ENCODE results near the gene APBA2. TPM values are rescaled to one million over a fixed set of nuclear protein-coding genes. Genes with fewer than 3 reads are reported as not detected.

APBA2 gene
- total and polyA plus RNA-seq, 2 donors from 2014 or later = 1.0 to 6.1 TPM

DNA sequence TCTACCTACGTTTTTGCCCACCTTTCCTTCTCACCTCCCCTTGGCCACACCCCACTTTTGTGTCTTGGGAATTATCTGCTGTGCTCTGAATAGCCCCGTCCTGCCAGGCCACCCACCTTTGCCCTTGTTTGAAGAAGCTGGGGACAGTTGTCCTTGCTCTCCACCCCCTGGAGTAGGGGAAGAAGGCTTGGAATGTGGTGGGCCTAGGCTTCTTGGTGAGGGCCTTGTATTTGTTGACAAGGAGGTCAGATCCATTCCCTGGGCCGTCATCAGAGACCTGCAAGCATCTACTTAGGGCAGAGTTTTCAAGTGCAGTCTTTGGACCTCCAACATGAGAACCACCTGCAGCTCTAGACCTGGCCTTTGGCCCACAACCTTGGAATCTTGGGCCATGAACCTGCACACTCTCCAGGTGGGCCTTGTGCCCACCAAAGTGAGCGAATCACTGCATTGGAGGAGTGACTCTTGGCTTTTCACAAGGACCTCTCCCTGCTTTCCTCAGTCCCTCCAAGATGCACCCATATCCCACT, 160.6 kb downstream of the APBA2 start:
- H3K4me3 ChIP-seq (ENCODE audit: low read length in 3 of 3) = no peak overlapping the region
- H3K4me1 ChIP-seq (ENCODE audit: control insufficient read depth in 2 of 3, insufficient read depth in 2 of 3, low read depth in 1 of 3, low read length in 3 of 3) = no peaks in the 10 kb centered on the region
- H3K36me3 ChIP-seq (ENCODE audit: control insufficient read depth in 2 of 3, insufficient read depth in 3 of 3, low read length in 3 of 3) = no peaks in the 10 kb centered on the region
- no peak for FAIRE-seq
- TF ChIP-seq, protein P1, sequence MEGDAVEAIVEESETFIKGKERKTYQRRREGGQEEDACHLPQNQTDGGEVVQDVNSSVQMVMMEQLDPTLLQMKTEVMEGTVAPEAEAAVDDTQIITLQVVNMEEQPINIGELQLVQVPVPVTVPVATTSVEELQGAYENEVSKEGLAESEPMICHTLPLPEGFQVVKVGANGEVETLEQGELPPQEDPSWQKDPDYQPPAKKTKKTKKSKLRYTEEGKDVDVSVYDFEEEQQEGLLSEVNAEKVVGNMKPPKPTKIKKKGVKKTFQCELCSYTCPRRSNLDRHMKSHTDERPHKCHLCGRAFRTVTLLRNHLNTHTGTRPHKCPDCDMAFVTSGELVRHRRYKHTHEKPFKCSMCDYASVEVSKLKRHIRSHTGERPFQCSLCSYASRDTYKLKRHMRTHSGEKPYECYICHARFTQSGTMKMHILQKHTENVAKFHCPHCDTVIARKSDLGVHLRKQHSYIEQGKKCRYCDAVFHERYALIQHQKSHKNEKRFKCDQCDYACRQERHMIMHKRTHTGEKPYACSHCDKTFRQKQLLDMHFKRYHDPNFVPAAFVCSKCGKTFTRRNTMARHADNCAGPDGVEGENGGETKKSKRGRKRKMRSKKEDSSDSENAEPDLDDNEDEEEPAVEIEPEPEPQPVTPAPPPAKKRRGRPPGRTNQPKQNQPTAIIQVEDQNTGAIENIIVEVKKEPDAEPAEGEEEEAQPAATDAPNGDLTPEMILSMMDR (IDR thresholded peaks at IDR 0.05; ENCODE audit: borderline replicate concordance, extremely low read depth, insufficient read depth) = no peak
- H3K27me3 ChIP-seq (ENCODE audit: control insufficient read depth, insufficient read depth, low read length) = no peaks in the 10 kb centered on the region
- no peaks in the 10 kb centered on the region for H3K9me3 ChIP-seq (ENCODE audit: control insufficient read depth in 2 of 3, insufficient read depth in 1 of 3, low read length in 3 of 3)
- H3K9ac ChIP-seq (ENCODE audit: low read length in 3 of 3) = no peak overlapping the region
- DNase-seq = no peak
- intact Hi-C loops (cut with DNase I) = no loop called here
- H3K27ac ChIP-seq (ENCODE audit: low read depth in 2 of 2, low read length in 2 of 2) = no peak overlapping the region

DNA sequence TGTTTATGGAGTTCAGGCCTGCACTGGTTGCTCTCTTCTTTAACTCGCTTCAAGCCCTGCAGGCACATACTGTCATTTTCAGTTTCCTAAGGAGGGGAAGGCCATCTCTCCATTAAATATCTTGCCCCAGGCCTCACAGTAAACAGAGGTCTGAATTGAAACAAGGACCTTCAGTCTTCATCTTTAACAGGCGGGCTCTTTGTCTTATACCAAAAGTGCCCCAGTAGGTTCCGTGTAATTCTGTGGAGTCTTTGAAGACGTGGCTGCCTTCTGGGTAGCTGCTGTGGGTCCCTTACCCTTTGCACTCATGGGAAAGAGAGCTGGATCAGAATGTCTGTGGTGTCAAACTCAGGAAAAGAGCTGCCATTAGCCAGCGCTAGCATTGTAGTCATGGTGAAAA, 161.2 kb downstream of the APBA2 start:
- H3K4me3 ChIP-seq (ENCODE audit: low read length in 3 of 3) = no peak overlapping the region
- TF ChIP-seq, protein P1 (IDR thresholded peaks at IDR 0.05; ENCODE audit: borderline replicate concordance, extremely low read depth, insufficient read depth) = no peak
- no peaks in the 10 kb centered on the region for H3K9me3 ChIP-seq (ENCODE audit: control insufficient read depth in 2 of 3, insufficient read depth in 1 of 3, low read length in 3 of 3)
- no peak overlapping the region for H3K9ac ChIP-seq (ENCODE audit: low read length in 3 of 3)
- no peak for DNase-seq
- intact Hi-C loops (cut with DNase I) = no loop called here
- H3K4me1 ChIP-seq (ENCODE audit: control insufficient read depth in 2 of 3, insufficient read depth in 2 of 3, low read depth in 1 of 3, low read length in 3 of 3) = no peaks in the 10 kb centered on the region
- H3K27me3 ChIP-seq (ENCODE audit: control insufficient read depth, insufficient read depth, low read length) = no peaks in the 10 kb centered on the region
- H3K36me3 ChIP-seq (ENCODE audit: control insufficient read depth in 2 of 3, insufficient read depth in 3 of 3, low read length in 3 of 3) = no peaks in the 10 kb centered on the region
- FAIRE-seq = no peak
- H3K27ac ChIP-seq (ENCODE audit: low read depth in 2 of 2, low read length in 2 of 2) = no peak overlapping the region

DNA sequence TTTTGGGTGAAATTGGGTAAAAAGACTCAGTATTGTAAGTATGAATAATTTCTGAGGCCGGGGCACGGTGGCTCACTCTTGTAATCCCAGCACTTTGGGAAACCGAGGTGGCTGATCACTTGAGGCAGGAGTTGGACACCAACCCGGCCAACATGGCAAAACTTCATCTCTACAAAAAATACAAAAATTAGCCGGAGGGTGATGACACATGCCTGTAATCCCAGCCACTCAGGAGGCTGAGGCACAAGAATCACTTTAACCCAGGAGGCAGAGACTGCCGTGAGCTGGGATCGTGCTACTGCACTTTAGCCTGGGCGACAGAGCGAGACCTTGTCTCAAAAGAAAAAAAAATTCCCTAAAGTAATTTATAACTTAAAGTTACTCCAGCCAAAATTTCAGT, 162.2 kb downstream of the APBA2 start:
- H3K9ac ChIP-seq (ENCODE audit: low read length in 3 of 3) = no peak overlapping the region
- no peaks in the 10 kb centered on the region for H3K36me3 ChIP-seq (ENCODE audit: control insufficient read depth in 2 of 3, insufficient read depth in 3 of 3, low read length in 3 of 3)
- FAIRE-seq (no peak), DNase-seq (peak in 1 of 5 donors; percentile 15)
- no peak overlapping the region for H3K27ac ChIP-seq (ENCODE audit: low read depth in 2 of 2, low read length in 2 of 2)
- no peak overlapping the region for H3K4me3 ChIP-seq (ENCODE audit: low read length in 3 of 3)
- intact Hi-C loops (cut with DNase I) = no loop called here
- no peaks in the 10 kb centered on the region for H3K4me1 ChIP-seq (ENCODE audit: control insufficient read depth in 2 of 3, insufficient read depth in 2 of 3, low read depth in 1 of 3, low read length in 3 of 3)
- H3K9me3 ChIP-seq (ENCODE audit: control insufficient read depth in 2 of 3, insufficient read depth in 1 of 3, low read length in 3 of 3) = no peaks in the 10 kb centered on the region
- TF ChIP-seq, protein P1 (IDR thresholded peaks at IDR 0.05; ENCODE audit: borderline replicate concordance, extremely low read depth, insufficient read depth) = no peak
- H3K27me3 ChIP-seq (ENCODE audit: control insufficient read depth, insufficient read depth, low read length) = no peaks in the 10 kb centered on the region

DNA sequence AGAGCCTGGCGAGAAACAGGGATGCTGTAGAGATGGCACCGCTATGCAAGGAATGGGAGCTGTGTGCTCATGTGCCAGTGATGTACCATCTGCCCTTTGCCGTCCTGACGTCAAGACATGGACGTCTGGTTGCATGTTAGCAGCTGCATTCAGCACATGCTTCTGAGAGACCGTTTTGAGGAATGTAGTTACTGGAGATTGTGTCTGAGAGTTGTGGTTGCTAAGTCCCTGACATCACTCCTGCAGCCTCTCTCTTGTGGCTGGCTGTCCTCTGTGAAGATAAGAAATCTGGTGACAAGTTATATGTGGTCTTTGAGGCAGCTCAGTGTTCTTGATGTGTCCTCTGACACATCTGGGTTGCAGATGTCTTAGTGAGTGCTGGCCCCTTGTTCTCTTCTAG, 165.1 kb downstream of the APBA2 start:
- TF ChIP-seq, protein P1 (IDR thresholded peaks at IDR 0.05; ENCODE audit: borderline replicate concordance, extremely low read depth, insufficient read depth) = no peak
- Histone ChIP-seq H3K4me1 (ENCODE audit: control insufficient read depth in 2 of 3, insufficient read depth in 2 of 3, low read depth in 1 of 3, low read length in 3 of 3) (no peaks in the 10 kb centered on the region), H3K36me3 (ENCODE audit: control insufficient read depth in 2 of 3, insufficient read depth in 3 of 3, low read length in 3 of 3) (no peaks in the 10 kb centered on the region), H3K9me3 (ENCODE audit: control insufficient read depth in 2 of 3, insufficient read depth in 1 of 3, low read length in 3 of 3) (no peaks in the 10 kb centered on the region), H3K27ac (ENCODE audit: low read depth in 2 of 2, low read length in 2 of 2) (no peak overlapping the region), H3K4me3 (ENCODE audit: low read length in 3 of 3) (no peak overlapping the region), H3K9ac (ENCODE audit: low read length in 3 of 3) (no peak overlapping the region), H3K27me3 (ENCODE audit: control insufficient read depth, insufficient read depth, low read length) (no peaks in the 10 kb centered on the region)
- no peak for FAIRE-seq
- DNase-seq = no peak
- intact Hi-C loops (cut with DNase I) = no loop called here
